Neuronal stem cell (in vitro differentiated cells): ENCODE data around the gene CD177.
A peak's percentile ranks its signal among the peaks of the same experiment; 100 is the strongest.
"Not testable (repeated sequence)": the region's sequence is repeated elsewhere in the genome, so short reads cannot be mapped to it uniquely, and the experiment has no call there.

Source experiments
- DNase-seq: peaks from one replicate; pipeline ENCODE4 v3.0.0-alpha.2; 2013; ENCODE audit warnings: low spot score
- H2AFZ ChIP-seq: one replicate; pipeline ENCODE4 v1.6.1; 2013; ENCODE audit warnings: mild to moderate bottlenecking, low read length, inconsistent platforms
- H2AK5ac ChIP-seq: 2 replicates; pipeline ENCODE4 v1.6.1; 2013; ENCODE audit warnings: low read depth, mild to moderate bottlenecking, inconsistent platforms, low read length, moderate library complexity, mixed read lengths
- H2BK120ac ChIP-seq: 2 replicates; pipeline ENCODE4 v1.6.1; 2013; ENCODE audit warnings: low read depth, mild to moderate bottlenecking, inconsistent platforms, low read length, moderate library complexity, mixed read lengths
- H2BK12ac ChIP-seq: one replicate; pipeline ENCODE4 v1.6.1; 2013; ENCODE audit warnings: low read length, inconsistent platforms
- H2BK15ac ChIP-seq: 2 replicates; pipeline ENCODE4 v1.6.1; 2013; ENCODE audit warnings: mild to moderate bottlenecking, low read length, inconsistent platforms, mixed read lengths
- H2BK5ac ChIP-seq: one replicate; pipeline ENCODE4 v1.6.1; 2013; ENCODE audit warnings: inconsistent platforms, mild to moderate bottlenecking, low read length, moderate library complexity
- H3K14ac ChIP-seq: one replicate; pipeline ENCODE4 v1.6.1; 2013; ENCODE audit warnings: low read length, inconsistent platforms
- H3K18ac ChIP-seq: 2 replicates; pipeline ENCODE4 v1.6.1; 2013; ENCODE audit warnings: low read length, inconsistent platforms
- H3K23ac ChIP-seq: 2 replicates; pipeline ENCODE4 v1.6.1; 2013; ENCODE audit warnings: low read depth, mild to moderate bottlenecking, mixed read lengths, low read length, inconsistent platforms; ENCODE audit not compliant: poor library complexity
- H3K27ac ChIP-seq: replicated peaks from 3 replicates; pipeline ENCODE4 v1.5.1; 2013; ENCODE audit warnings: low read length, inconsistent platforms
- H3K27me3 ChIP-seq, 3 experiments: 2 replicates each; pipeline ENCODE4 v1.6.1; 2013; ENCODE audit warnings: low read length in 3 of 3, mild to moderate bottlenecking in 2 of 3, inconsistent platforms in 1 of 3, low read depth in 1 of 3, mixed read lengths in 1 of 3, moderate library complexity in 1 of 3; ENCODE audit not compliant: control insufficient read depth in 3 of 3, insufficient read depth in 3 of 3
- H3K36me3 ChIP-seq, 2 donors: replicated peaks in 1 of 2; 2 replicates each; pipeline ENCODE4 v1.6.1; 2013; ENCODE audit warnings: low read length in 2 of 2; ENCODE audit not compliant: control insufficient read depth in 2 of 2, insufficient read depth in 2 of 2
- H3K4ac ChIP-seq: 2 replicates; pipeline ENCODE4 v1.6.1; 2013; ENCODE audit warnings: inconsistent platforms, mild to moderate bottlenecking, low read length, moderate library complexity
- H3K4me1 ChIP-seq, 2 donors: 1 replicate in 1 of 2; 2 replicates in 1 of 2; pipeline ENCODE4 v1.6.1; 2013; ENCODE audit warnings: low read length in 2 of 2, low read depth in 1 of 2; ENCODE audit not compliant: control insufficient read depth in 2 of 2, insufficient read depth in 1 of 2
- H3K4me2 ChIP-seq: one replicate; pipeline ENCODE4 v1.6.1; 2013; ENCODE audit warnings: mild to moderate bottlenecking, low read length, inconsistent platforms; ENCODE audit not compliant: insufficient read depth, poor library complexity, severe bottlenecking
- H3K4me3 ChIP-seq, 2 donors: 2 replicates each; pipeline ENCODE4 v1.5.1; 2013; ENCODE audit warnings: low read length in 2 of 2, mild to moderate bottlenecking in 2 of 2, inconsistent platforms in 1 of 2, moderate library complexity in 1 of 2
- H3K79me1 ChIP-seq: one replicate; pipeline ENCODE4 v1.6.1; 2013; ENCODE audit warnings: low read depth, mild to moderate bottlenecking, inconsistent platforms, low read length, moderate library complexity
- H3K9ac ChIP-seq: one replicate; pipeline ENCODE4 v1.6.1; 2013; ENCODE audit warnings: mild to moderate bottlenecking, low read depth, low read length, inconsistent platforms; ENCODE audit not compliant: poor library complexity
- H3K9me3 ChIP-seq, 2 donors: replicated peaks in 1 of 2; 2 replicates each; pipeline versions ENCODE3 to v1.6.1; 2013; ENCODE audit warnings: low read length in 2 of 2, mild to moderate bottlenecking in 2 of 2, inconsistent platforms in 1 of 2, low read depth in 1 of 2, mixed read lengths in 1 of 2, moderate library complexity in 1 of 2; ENCODE audit not compliant: control insufficient read depth in 2 of 2, insufficient read depth in 1 of 2
- H4K8ac ChIP-seq: one replicate; pipeline ENCODE4 v1.6.1; 2013; ENCODE audit warnings: low read depth, mild to moderate bottlenecking, inconsistent platforms, low read length, moderate library complexity
- H4K91ac ChIP-seq: one replicate; pipeline ENCODE4 v1.6.1; 2013; ENCODE audit warnings: low read length, low read depth, mild to moderate bottlenecking, inconsistent platforms; ENCODE audit not compliant: poor library complexity
- WGBS, 2 donors: extraction: QIAGEN DNeasy Blood & Tissue Kit; methylation state at CpG; one replicate each; pipeline ENCODE4 v1.1.7; 2013; ENCODE audit warnings: missing lambda C conversion rate in 2 of 2, mixed read lengths in 1 of 2; ENCODE audit not compliant: insufficient read length in 2 of 2, insufficient replicate concordance in 1 of 2; ENCODE audit errors: extremely low coverage in 2 of 2; 5-methylcytosine and 5-hydroxymethylcytosine counted together

CD177 gene

GRCh38 chr19:43356749-43357148, 3.3 kb downstream of the CD177 start:
- not testable (repeated sequence) for H4K91ac ChIP-seq, H3K36me3 ChIP-seq, H2BK15ac ChIP-seq, H3K4me2 ChIP-seq, H2AK5ac ChIP-seq, H3K18ac ChIP-seq, H3K27ac ChIP-seq, DNase-seq, H4K8ac ChIP-seq, H3K23ac ChIP-seq, H3K4me1 ChIP-seq, H3K79me1 ChIP-seq, H2BK5ac ChIP-seq, H3K4ac ChIP-seq, H3K9ac ChIP-seq, H2BK120ac ChIP-seq, H2BK12ac ChIP-seq, H2AFZ ChIP-seq, H3K9me3 ChIP-seq, H3K14ac ChIP-seq, H3K4me3 ChIP-seq
- no CpG with 5 or more reads among the region's 3 CpGs for WGBS, 2 donors
- peaks cover 0 to 29% (median 6%) of the 10 kb centered on the region in 3 experiments for H3K27me3 ChIP-seq

- Histone ChIP-seq H2BK5ac (no peak overlapping the region), H3K79me1 (peaks cover 3% of the 10 kb centered on the region), H3K9ac (no peak overlapping the region), H3K36me3 (no peaks in the 10 kb centered on the region), H2BK15ac (no peak overlapping the region), H2AK5ac (no peak overlapping the region), H3K23ac (no peak overlapping the region), H3K27me3 (peaks cover 0 to 2% (median 0%) of the 10 kb centered on the region in 3 experiments), H2BK120ac (no peak overlapping the region), H3K4me1 (no peaks in the 10 kb centered on the region), H3K14ac (no peak overlapping the region), H3K4ac (no peak overlapping the region), H3K27ac (no peak overlapping the region), H2AFZ (no peak overlapping the region), H3K9me3 (no peaks in the 10 kb centered on the region), H4K91ac (no peak overlapping the region), H3K4me3 (no peak overlapping the region), H3K18ac (no peak overlapping the region), H3K4me2 (no peak overlapping the region), H2BK12ac (no peak overlapping the region), H4K8ac (no peak overlapping the region)
- no peak for DNase-seq
- WGBS, 2 donors, result no CpG with 5 or more reads among the region's 8 CpGs
Observed at GRCh38 chr19:43362179-43362578, 8.7 kb downstream of the CD177 start.

- Histone ChIP-seq H3K14ac (no peak overlapping the region), H2BK5ac (no peak overlapping the region), H2BK120ac (no peak overlapping the region), H3K4ac (no peak overlapping the region), H3K4me2 (no peak overlapping the region), H3K4me1 (no peaks in the 10 kb centered on the region), H2AK5ac (no peak overlapping the region), H3K23ac (no peak overlapping the region), H3K4me3 (no peak overlapping the region), H3K9ac (no peak overlapping the region), H3K27me3 (peaks cover 0 to 2% (median 0%) of the 10 kb centered on the region in 3 experiments), H3K79me1 (peaks cover 3% of the 10 kb centered on the region), H2AFZ (no peak overlapping the region), H3K27ac (no peak overlapping the region), H2BK12ac (no peak overlapping the region), H4K8ac (no peak overlapping the region), H3K36me3 (no peaks in the 10 kb centered on the region), H3K9me3 (no peaks in the 10 kb centered on the region), H3K18ac (no peak overlapping the region), H2BK15ac (no peak overlapping the region), H4K91ac (no peak overlapping the region)
- DNase-seq, result no peak
- WGBS, 2 donors, result no CpG with 5 or more reads among the region's 11 CpGs
Observed at GRCh38 chr19:43362745-43363144, 9.3 kb downstream of the CD177 start.

GRCh38 chr19:43365677-43366076, 12.2 kb downstream of the CD177 start:
- H2BK12ac ChIP-seq, H3K9me3 ChIP-seq, H3K79me1 ChIP-seq, H4K8ac ChIP-seq, H3K27ac ChIP-seq, H2AK5ac ChIP-seq, DNase-seq, H3K9ac ChIP-seq, H2AFZ ChIP-seq, H3K4ac ChIP-seq, H3K4me1 ChIP-seq, H2BK120ac ChIP-seq, H2BK5ac ChIP-seq, H3K23ac ChIP-seq, H3K4me3 ChIP-seq, H2BK15ac ChIP-seq, H3K27me3 ChIP-seq, H4K91ac ChIP-seq, H3K36me3 ChIP-seq, H3K4me2 ChIP-seq, H3K18ac ChIP-seq: not testable (repeated sequence)
- H3K14ac ChIP-seq, result peak overlapping the region; percentile 31
- no CpG with 5 or more reads among the region's 9 CpGs for WGBS, 2 donors
